Measurements from ENCODE around the gene APRT. TPM values are rescaled to one million over a fixed set of nuclear protein-coding genes. Genes with fewer than 3 reads are reported as not detected.

APRT gene
- total and polyA plus RNA-seq, 9 of the 15 experiments (the other 6 are each of a cell fraction or from before 2014, with no cell fraction given) = 41.7 to 409 (median 146) TPM

- no peak for TF ChIP-seq STAT5A (IDR thresholded peaks at IDR 0.05; ENCODE audit: borderline replicate concordance, low read length)
- TF ChIP-seq CEBPB (tag; IDR thresholded peaks at IDR 0.05) = peak; percentile 98
- TF ChIP-seq TFAM (CRISPR knock-in tag; conservative IDR thresholded peaks at IDR 0.05) = no peak
- peak; percentile 12 for TF ChIP-seq ETV1 (tag; conservative IDR thresholded peaks at IDR 0.05; ENCODE audit: low read depth)
- no peak for TF ChIP-seq SFPQ (IDR thresholded peaks at IDR 0.05; ENCODE audit: low read depth, low read length)
- TF ChIP-seq, protein P1, sequence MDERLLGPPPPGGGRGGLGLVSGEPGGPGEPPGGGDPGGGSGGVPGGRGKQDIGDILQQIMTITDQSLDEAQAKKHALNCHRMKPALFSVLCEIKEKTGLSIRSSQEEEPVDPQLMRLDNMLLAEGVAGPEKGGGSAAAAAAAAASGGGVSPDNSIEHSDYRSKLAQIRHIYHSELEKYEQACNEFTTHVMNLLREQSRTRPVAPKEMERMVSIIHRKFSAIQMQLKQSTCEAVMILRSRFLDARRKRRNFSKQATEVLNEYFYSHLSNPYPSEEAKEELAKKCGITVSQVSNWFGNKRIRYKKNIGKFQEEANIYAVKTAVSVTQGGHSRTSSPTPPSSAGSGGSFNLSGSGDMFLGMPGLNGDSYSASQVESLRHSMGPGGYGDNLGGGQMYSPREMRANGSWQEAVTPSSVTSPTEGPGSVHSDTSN (CRISPR knock-in tag; IDR thresholded peaks at IDR 0.05; ENCODE audit: low read depth) = no peak
- TF ChIP-seq, protein P1 (tag; conservative IDR thresholded peaks at IDR 0.05; ENCODE audit: low read depth) = no peak
- no peak for TF ChIP-seq NONO (IDR thresholded peaks at IDR 0.05; ENCODE audit: low read depth in 2 of 2, low read length in 1 of 2)
- no peak for TF ChIP-seq MAFG (tag; conservative IDR thresholded peaks at IDR 0.05)
- TF ChIP-seq RBM39 (optimal IDR thresholded peaks at IDR 0.05; ENCODE audit: low read depth, low read length) = no peak
- no peak for TF ChIP-seq ZNF445 (CRISPR knock-in tag; IDR thresholded peaks at IDR 0.05; ENCODE audit: low read depth)
- TF ChIP-seq, protein P2, sequence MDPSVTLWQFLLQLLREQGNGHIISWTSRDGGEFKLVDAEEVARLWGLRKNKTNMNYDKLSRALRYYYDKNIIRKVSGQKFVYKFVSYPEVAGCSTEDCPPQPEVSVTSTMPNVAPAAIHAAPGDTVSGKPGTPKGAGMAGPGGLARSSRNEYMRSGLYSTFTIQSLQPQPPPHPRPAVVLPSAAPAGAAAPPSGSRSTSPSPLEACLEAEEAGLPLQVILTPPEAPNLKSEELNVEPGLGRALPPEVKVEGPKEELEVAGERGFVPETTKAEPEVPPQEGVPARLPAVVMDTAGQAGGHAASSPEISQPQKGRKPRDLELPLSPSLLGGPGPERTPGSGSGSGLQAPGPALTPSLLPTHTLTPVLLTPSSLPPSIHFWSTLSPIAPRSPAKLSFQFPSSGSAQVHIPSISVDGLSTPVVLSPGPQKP (CRISPR knock-in tag; IDR thresholded peaks at IDR 0.05) = no peak
- TF ChIP-seq XRCC4 (IDR thresholded peaks at IDR 0.05; ENCODE audit: extremely low read depth, insufficient read depth, insufficient read length) = no peak
- no peak for TF ChIP-seq DMBX1 (CRISPR knock-in tag; IDR thresholded peaks at IDR 0.05; ENCODE audit: borderline replicate concordance)
- TF ChIP-seq GATAD2B (IDR thresholded peaks at IDR 0.05; ENCODE audit: borderline replicate concordance) = no peak
- TF ChIP-seq MED1 (CRISPR knock-in tag; IDR thresholded peaks at IDR 0.05; ENCODE audit: borderline replicate concordance) = no peak
- TF ChIP-seq SMAD4 (CRISPR knock-in tag; conservative IDR thresholded peaks at IDR 0.05) = peak; percentile 75; the same call in 1 of the 2 replicates
- TF ChIP-seq, protein P3, sequence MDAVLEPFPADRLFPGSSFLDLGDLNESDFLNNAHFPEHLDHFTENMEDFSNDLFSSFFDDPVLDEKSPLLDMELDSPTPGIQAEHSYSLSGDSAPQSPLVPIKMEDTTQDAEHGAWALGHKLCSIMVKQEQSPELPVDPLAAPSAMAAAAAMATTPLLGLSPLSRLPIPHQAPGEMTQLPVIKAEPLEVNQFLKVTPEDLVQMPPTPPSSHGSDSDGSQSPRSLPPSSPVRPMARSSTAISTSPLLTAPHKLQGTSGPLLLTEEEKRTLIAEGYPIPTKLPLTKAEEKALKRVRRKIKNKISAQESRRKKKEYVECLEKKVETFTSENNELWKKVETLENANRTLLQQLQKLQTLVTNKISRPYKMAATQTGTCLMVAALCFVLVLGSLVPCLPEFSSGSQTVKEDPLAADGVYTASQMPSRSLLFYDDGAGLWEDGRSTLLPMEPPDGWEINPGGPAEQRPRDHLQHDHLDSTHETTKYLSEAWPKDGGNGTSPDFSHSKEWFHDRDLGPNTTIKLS (IDR thresholded peaks at IDR 0.05; ENCODE audit: borderline replicate concordance, low read depth) = no peak
- no peak for TF ChIP-seq CBX2 (IDR thresholded peaks at IDR 0.05; ENCODE audit: insufficient read depth, low read length, poor library complexity, severe bottlenecking)
- TF ChIP-seq CCNT2 (IDR thresholded peaks at IDR 0.05; ENCODE audit: borderline replicate concordance, extremely low read depth, insufficient read length, low read depth, low read length) = no peak
These were observed 963 bp upstream of the APRT start (continued) for GRCh38 chr16:88812513-88813268.
